Lower leg skin (tissue), 4 donors: Measurements from ENCODE around the gene NFAM1. TPM values are rescaled to one million over a fixed set of nuclear protein-coding genes. Genes with fewer than 3 reads are reported as not detected.

Experiments used
- DNase-seq, 2 donors: peaks; one replicate each; pipeline ENCODE4 v3.0.0-alpha.2; 2019; ENCODE audit warnings: low spot score in 2 of 2
- H3K4me3 ChIP-seq: fragments of 200-600 bp; sonication (generic); 2 replicates; pipeline ENCODE4 v1.5.1; 2017; ENCODE audit warnings: mild to moderate bottlenecking, low read depth; ENCODE audit not compliant: poor library complexity, severe bottlenecking
- CTCF ChIP-seq, 3 donors: fragments of 450-650 bp; IDR thresholded peaks; one replicate each; pipeline ENCODE4 v1.5.1; 2016; ENCODE audit warnings: antibody characterized with exemption in 3 of 3, mild to moderate bottlenecking in 3 of 3, moderate library complexity in 2 of 3
- POLR2A ChIP-seq, 2 donors: fragments of 450-650 bp; IDR thresholded peaks; one replicate each; pipeline ENCODE4 v1.6.1; 2016 to 2017; ENCODE audit warnings: antibody characterized with exemption in 2 of 2, mild to moderate bottlenecking in 1 of 2, moderate library complexity in 1 of 2
- WGBS, 2 donors: methylation state at CpG; one replicate each; pipeline ENCODE4 v1.1.5; 2018; 5-methylcytosine and 5-hydroxymethylcytosine counted together
- intact Hi-C: fragments of 100-400 bp; cut with DNase I; formaldehyde crosslinking; loops from one replicate; pipeline ENCODE4 v1.15.0; 2023; ENCODE audit warnings: low total_unique reads
- total RNA-seq, 4 donors: library from RNA; depleted of rRNA; stranded (reverse); fragments of >200 nt; gene quantifications; one replicate each; pipeline ENCODE4 v1.1.0, GENCODE V29; 2016

NFAM1 gene
- total RNA-seq, 4 donors from 2014 or later = 1.2 to 2.5 (median 1.3) TPM

GRCh38 chr22:42433754-42434682 lies 1.8 kb upstream of the NFAM1 start:
- WGBS, 2 donors = 46 to 47% methylated on average over 26 of the region's 27 CpGs
- peak in 1 of 2 donors; percentile 72 for DNase-seq
- H3K4me3 ChIP-seq = no peak overlapping the region
- intact Hi-C loops = loop anchor here (10.0 kb wide), 2 partner anchors 259 to 469 kb away; partner anchors contain the start of gene SEPTIN3
- TF ChIP-seq CTCF (IDR thresholded peaks at IDR 0.05) = no peak

GRCh38 chr22:42432818-42433217 lies 615 bp upstream of the NFAM1 start:
- no peak for DNase-seq
- no peak for TF ChIP-seq POLR2A (IDR thresholded peaks at IDR 0.05)
- no peak for TF ChIP-seq CTCF (IDR thresholded peaks at IDR 0.05)
- intact Hi-C loops = loop anchor here (10.0 kb wide), 2 partner anchors 258 to 468 kb away; partner anchors contain the start of gene SEPTIN3
- 75 to 76% methylated on average over 7 to 8 of the region's 8 CpGs for WGBS, 2 donors
- no peak overlapping the region for H3K4me3 ChIP-seq

- WGBS, 2 donors = 22 to 24% methylated on average over 11 to 16 of the region's 17 CpGs
- no peak overlapping the region for H3K4me3 ChIP-seq
- TF ChIP-seq CTCF (IDR thresholded peaks at IDR 0.05) (no peak), POLR2A (IDR thresholded peaks at IDR 0.05) (no peak)
- DNase-seq = no peak
- intact Hi-C loops = loop anchor here (10.0 kb wide), 2 partner anchors 257 to 467 kb away; partner anchors contain the start of gene SEPTIN3
Observed at GRCh38 chr22:42431401-42432019, 693 bp downstream of the NFAM1 start.

GRCh38 chr22:42430528-42431125 lies 1.6 kb downstream of the NFAM1 start:
- WGBS, 2 donors = 66 to 70% methylated on average over 9 of the region's 9 CpGs
- TF ChIP-seq POLR2A (IDR thresholded peaks at IDR 0.05) (no peak), CTCF (IDR thresholded peaks at IDR 0.05) (no peak)
- intact Hi-C loops = loop anchor here (10.0 kb wide), 2 partner anchors 256 to 466 kb away; partner anchors contain the start of gene SEPTIN3
- no peak for DNase-seq
- H3K4me3 ChIP-seq = no peak overlapping the region

- intact Hi-C loops = no loop called here
- TF ChIP-seq POLR2A (IDR thresholded peaks at IDR 0.05) (no peak), CTCF (IDR thresholded peaks at IDR 0.05) (no peak)
- 89 to 100% methylated on average over 3 of the region's 3 CpGs for WGBS, 2 donors
- H3K4me3 ChIP-seq = no peak overlapping the region
- DNase-seq = no peak
Observed at GRCh38 chr22:42428760-42429159, 3.4 kb downstream of the NFAM1 start.
